ENCODE measurements around the gene ZFP30.
"Not testable (repeated sequence)": the region's sequence is repeated elsewhere in the genome, so short reads cannot be mapped to it uniquely, and the experiment has no call there.

Gene ZFP30

GRCh38 chr19:37655301-37655688 lies at the start of gene ZFP30:
ZFP30 (minus strand) TSS chr19:37655465; CDS start chr19:37647822, 7,643 bp downstream.
- peak; percentile 56 for DNase-seq

GRCh38 chr19:37699057-37699456 lies 43.8 kb upstream of the ZFP30 start:
- no peak for DNase-seq

GRCh38 chr19:37698216-37698615 lies 43.0 kb upstream of the ZFP30 start:
- no peak for DNase-seq

- no peak for DNase-seq
Measured at GRCh38 chr19:37695144-37695899, 40.1 kb upstream of the ZFP30 start.

- DNase-seq, result no peak
Measured at GRCh38 chr19:37692956-37693620, 37.8 kb upstream of the ZFP30 start.

- DNase-seq, result no peak
Measured at GRCh38 chr19:37691881-37692504, 36.7 kb upstream of the ZFP30 start.

GRCh38 chr19:37683520-37683919 lies 28.3 kb upstream of the ZFP30 start:
- DNase-seq, result no peak

- no peak for DNase-seq
Measured at GRCh38 chr19:37669450-37669914, 14.2 kb upstream of the ZFP30 start.

- DNase-seq, result not testable (repeated sequence)
Measured at GRCh38 chr19:37657157-37657556, 1.9 kb upstream of the ZFP30 start.

- no peak for DNase-seq
Measured at GRCh38 chr19:37655689-37656371, 565 bp upstream of the ZFP30 start.

GRCh38 chr19:37654629-37655300 lies 500 bp downstream of the ZFP30 start:
- DNase-seq, result no peak

- no peak for DNase-seq
Measured at GRCh38 chr19:37654118-37654517, 1.1 kb downstream of the ZFP30 start.

- DNase-seq, result no peak
Measured at GRCh38 chr19:37635076-37636056, 19.9 kb downstream of the ZFP30 start.

- no peak for DNase-seq
Measured at GRCh38 chr19:37594982-37595382, 60.3 kb downstream of the ZFP30 start.

GRCh38 chr19:37594304-37594981 lies 60.8 kb downstream of the ZFP30 start, which contains the start of the genes ZNF540 and ZNF571:
ZNF540 (plus strand) TSS chr19:37594876; CDS start chr19:37598448, 3,572 bp downstream.
ZNF571 (minus strand) TSS chr19:37594792; CDS start chr19:37586676, 8,116 bp downstream.
- peak; percentile 75 for DNase-seq

- no peak for DNase-seq
Measured at GRCh38 chr19:37593996-37594303, 61.3 kb downstream of the ZFP30 start.

- DNase-seq, result no peak
Measured at GRCh38 chr19:37583340-37583739, 71.9 kb downstream of the ZFP30 start.

- no peak for DNase-seq
Measured at GRCh38 chr19:37572203-37572602, 83.1 kb downstream of the ZFP30 start.

GRCh38 chr19:37565370-37565669 lies 89.9 kb downstream of the ZFP30 start:
- DNase-seq, result no peak

- DNase-seq, result no peak
Measured at GRCh38 chr19:37564624-37565369, 90.5 kb downstream of the ZFP30 start.

Measured in NCI-H2081 treated with DMSO at 0.1 percent for 48 hours (cell line).